ENCODE results near the gene NUAK1.

GRCh38 chr12:106051853-106052531, 86.8 kb downstream of the NUAK1 start:
- TF ChIP-seq, protein P1, sequence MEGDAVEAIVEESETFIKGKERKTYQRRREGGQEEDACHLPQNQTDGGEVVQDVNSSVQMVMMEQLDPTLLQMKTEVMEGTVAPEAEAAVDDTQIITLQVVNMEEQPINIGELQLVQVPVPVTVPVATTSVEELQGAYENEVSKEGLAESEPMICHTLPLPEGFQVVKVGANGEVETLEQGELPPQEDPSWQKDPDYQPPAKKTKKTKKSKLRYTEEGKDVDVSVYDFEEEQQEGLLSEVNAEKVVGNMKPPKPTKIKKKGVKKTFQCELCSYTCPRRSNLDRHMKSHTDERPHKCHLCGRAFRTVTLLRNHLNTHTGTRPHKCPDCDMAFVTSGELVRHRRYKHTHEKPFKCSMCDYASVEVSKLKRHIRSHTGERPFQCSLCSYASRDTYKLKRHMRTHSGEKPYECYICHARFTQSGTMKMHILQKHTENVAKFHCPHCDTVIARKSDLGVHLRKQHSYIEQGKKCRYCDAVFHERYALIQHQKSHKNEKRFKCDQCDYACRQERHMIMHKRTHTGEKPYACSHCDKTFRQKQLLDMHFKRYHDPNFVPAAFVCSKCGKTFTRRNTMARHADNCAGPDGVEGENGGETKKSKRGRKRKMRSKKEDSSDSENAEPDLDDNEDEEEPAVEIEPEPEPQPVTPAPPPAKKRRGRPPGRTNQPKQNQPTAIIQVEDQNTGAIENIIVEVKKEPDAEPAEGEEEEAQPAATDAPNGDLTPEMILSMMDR (conservative IDR thresholded peaks at IDR 0.05), result no peak
- TF ChIP-seq ZFX (IDR thresholded peaks at IDR 0.05), result no peak

Data from C4-2B (cell line).